ENCODE measurements around the gene BTRC. TPM values are rescaled to one million over a fixed set of nuclear protein-coding genes. Genes with fewer than 3 reads are reported as not detected.
"Not testable (repeated sequence)": the region's sequence is repeated elsewhere in the genome, so short reads cannot be mapped to it uniquely, and the experiment has no call there.

The BTRC gene
- total RNA-seq, 2 donors from 2014 or later = 16.0 to 25.4 TPM

DNA sequence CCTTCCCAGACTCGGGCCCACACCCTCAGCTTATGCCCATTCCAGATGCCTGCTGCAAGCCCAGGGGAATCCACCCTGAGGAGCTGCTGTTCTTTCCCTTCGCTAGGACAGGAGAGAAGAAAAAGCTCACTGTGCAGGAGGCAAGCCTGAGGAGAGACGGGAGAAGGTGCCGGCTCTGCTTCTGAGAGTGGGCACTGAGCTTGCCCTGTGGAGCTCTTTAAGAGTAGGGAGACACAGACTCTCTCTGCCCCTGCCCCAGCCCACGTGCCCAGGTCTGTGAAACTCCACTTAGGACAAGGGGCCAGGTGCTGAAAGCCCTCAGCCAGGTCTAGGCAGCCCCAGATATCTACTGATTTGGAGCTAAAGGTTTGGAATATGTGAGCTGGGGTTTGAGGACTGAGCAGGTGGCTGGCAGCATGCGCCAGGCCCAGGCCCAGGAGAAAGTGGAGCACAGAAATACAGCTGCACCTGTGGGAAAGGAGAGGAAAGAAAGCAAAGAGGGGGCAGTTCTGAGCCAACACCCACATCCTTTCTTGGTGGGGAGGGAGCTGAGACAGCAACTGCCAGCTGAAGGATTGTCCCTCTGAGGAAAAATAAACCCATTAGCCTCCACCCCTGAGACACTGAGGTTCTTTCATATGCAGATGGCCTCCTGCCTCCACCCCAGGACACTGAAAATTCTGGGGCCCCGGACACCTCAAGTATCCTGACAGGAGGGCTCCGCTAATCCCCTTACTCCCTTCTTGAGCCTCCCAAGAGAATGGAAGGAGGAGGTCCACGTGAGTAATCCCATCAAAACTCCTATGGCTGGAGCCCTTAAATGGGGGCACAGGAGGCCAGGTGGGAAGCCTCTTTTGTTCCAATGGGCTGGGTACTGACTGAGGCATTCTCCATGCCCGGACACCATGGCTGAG is 226.8 kb downstream of the BTRC start:
- 85% methylated on average over 10 of the region's 10 CpGs for WGBS
- Histone ChIP-seq H3K9me3 (no peaks in the 10 kb centered on the region), H3K27me3 (replicated peaks; ENCODE audit: insufficient read depth) (no peaks in the 10 kb centered on the region), H3K4me3 (no peak overlapping the region), H3K36me3 (peaks cover 0 to 10% of the 10 kb centered on the region in 2 donors), H3K4me1 (replicated peaks) (no peaks in the 10 kb centered on the region), H3K27ac (no peak overlapping the region)
- TF ChIP-seq, protein P1, sequence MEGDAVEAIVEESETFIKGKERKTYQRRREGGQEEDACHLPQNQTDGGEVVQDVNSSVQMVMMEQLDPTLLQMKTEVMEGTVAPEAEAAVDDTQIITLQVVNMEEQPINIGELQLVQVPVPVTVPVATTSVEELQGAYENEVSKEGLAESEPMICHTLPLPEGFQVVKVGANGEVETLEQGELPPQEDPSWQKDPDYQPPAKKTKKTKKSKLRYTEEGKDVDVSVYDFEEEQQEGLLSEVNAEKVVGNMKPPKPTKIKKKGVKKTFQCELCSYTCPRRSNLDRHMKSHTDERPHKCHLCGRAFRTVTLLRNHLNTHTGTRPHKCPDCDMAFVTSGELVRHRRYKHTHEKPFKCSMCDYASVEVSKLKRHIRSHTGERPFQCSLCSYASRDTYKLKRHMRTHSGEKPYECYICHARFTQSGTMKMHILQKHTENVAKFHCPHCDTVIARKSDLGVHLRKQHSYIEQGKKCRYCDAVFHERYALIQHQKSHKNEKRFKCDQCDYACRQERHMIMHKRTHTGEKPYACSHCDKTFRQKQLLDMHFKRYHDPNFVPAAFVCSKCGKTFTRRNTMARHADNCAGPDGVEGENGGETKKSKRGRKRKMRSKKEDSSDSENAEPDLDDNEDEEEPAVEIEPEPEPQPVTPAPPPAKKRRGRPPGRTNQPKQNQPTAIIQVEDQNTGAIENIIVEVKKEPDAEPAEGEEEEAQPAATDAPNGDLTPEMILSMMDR (IDR thresholded peaks at IDR 0.05) = no peak
- TF ChIP-seq POLR2A (IDR thresholded peaks at IDR 0.05) (no peak), POLR2AphosphoS5 (IDR thresholded peaks at IDR 0.05) (no peak)
- DNase-seq (ENCODE audit: low spot score) = no peak
- intact Hi-C loops (cut with DNase I) = no loop called here

DNA sequence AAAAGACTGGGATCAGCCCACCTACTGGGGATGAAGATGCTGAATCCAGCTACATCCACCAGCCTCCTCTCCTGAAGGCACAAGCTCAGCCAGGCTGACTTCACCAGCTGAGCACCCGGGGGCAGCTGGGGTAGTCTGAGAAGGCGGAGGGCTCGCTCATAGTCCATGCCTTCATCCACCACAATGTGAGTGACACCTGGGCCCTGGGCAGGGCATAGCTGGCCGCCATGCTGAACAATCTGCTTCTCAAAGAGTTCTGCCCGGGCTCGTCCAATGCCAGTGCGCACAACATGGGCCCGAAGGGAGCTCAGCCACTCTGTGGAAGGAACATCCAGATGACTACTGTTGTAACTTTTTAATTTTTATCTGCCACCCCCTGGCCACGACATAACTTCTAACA is 231.9 kb downstream of the BTRC start:
- no peak overlapping the region for H3K4me3 ChIP-seq
- no peak overlapping the region for H3K27ac ChIP-seq
- intact Hi-C loops (cut with DNase I) = no loop called here
- 93% methylated on average over 9 of the region's 9 CpGs for whole genome bisulfite sequencing
- H3K27me3 ChIP-seq (replicated peaks; ENCODE audit: insufficient read depth) = no peaks in the 10 kb centered on the region
- TF ChIP-seq POLR2A (IDR thresholded peaks at IDR 0.05) (no peak), POLR2AphosphoS5 (IDR thresholded peaks at IDR 0.05) (no peak)
- TF ChIP-seq, protein P1 (IDR thresholded peaks at IDR 0.05) = no peak
- DNase-seq (ENCODE audit: low spot score) = no peak
- H3K9me3 ChIP-seq = no peaks in the 10 kb centered on the region
- peaks cover 8% of the 10 kb centered on the region for H3K4me1 ChIP-seq (replicated peaks)
- no peaks in the 10 kb centered on the region for H3K36me3 ChIP-seq

GRCh38 chr10:101587725-101588653 is 234.0 kb downstream of the BTRC start, which contains the start of the genes DPCD and POLL:
DPCD (plus strand) TSS chr10:101588321; CDS start chr10:101588337, 16 bp downstream.
POLL (minus strand) TSS chr10:101588257; CDS start chr10:101587360, 897 bp downstream.
- H3K36me3 ChIP-seq = no peaks in the 10 kb centered on the region
- peaks cover 8% of the 10 kb centered on the region for H3K4me1 ChIP-seq (replicated peaks)
- H3K27ac ChIP-seq = peak within 1 kb of the TSS; percentile 32 to 33
- DNase-seq (ENCODE audit: low spot score) = peak; percentile 94
- TF ChIP-seq POLR2AphosphoS5 (IDR thresholded peaks at IDR 0.05) (peak; percentile 90), POLR2A (IDR thresholded peaks at IDR 0.05) (no peak)
- intact Hi-C loops (cut with DNase I) = no loop called here
- H3K9me3 ChIP-seq = no peaks in the 10 kb centered on the region
- H3K27me3 ChIP-seq (replicated peaks; ENCODE audit: insufficient read depth) = no peaks in the 10 kb centered on the region
- under 1% methylated on average over 48 of the region's 50 CpGs for WGBS
- peak within 1 kb of the TSS; percentile 75 to 84 for H3K4me3 ChIP-seq

- Histone ChIP-seq H3K9me3 (no peaks in the 10 kb centered on the region), H3K36me3 (no peaks in the 10 kb centered on the region), H3K4me1 (replicated peaks) (peaks cover 8% of the 10 kb centered on the region), H3K27ac (no peak overlapping the region), H3K27me3 (replicated peaks; ENCODE audit: insufficient read depth) (no peaks in the 10 kb centered on the region), H3K4me3 (peak overlapping the region; percentile 75 to 84)
- TF ChIP-seq, protein P1 (IDR thresholded peaks at IDR 0.05) = no peak
- TF ChIP-seq POLR2AphosphoS5 (IDR thresholded peaks at IDR 0.05) = no peak
- no peak for TF ChIP-seq POLR2A (IDR thresholded peaks at IDR 0.05)
- no peak for DNase-seq (ENCODE audit: low spot score)
- intact Hi-C loops (cut with DNase I) = no loop called here
- 60% methylated on average over 5 of the region's 5 CpGs for WGBS
These were observed 234.9 kb downstream of the BTRC start for GRCh38 chr10:101588879-101589278.

DNA sequence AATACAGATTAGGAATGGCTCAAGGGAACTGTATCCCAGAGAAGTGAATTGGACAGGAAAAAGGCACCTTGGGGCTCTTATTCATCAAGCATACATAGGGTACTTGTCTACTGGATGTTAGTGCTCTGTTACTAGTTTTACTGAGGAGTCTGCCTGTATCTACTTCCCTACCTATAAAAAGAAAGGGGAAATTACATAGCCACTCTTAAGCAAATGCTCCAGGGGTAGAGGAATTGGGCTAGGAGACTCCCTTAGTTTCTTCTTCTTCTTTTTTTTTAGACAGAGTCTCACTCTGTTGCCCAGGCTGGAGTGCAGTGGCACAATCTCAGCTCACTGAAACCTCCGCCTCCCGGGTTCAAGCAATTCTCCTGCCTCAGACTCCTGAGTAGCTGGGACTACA is 239.4 kb downstream of the BTRC start:
- DNase-seq (ENCODE audit: low spot score); H3K4me1 ChIP-seq (replicated peaks); H3K27me3 ChIP-seq (replicated peaks; ENCODE audit: insufficient read depth); H3K36me3 ChIP-seq; H3K9me3 ChIP-seq; H3K27ac ChIP-seq; H3K4me3 ChIP-seq; intact Hi-C loops (cut with DNase I): not testable (repeated sequence)
- 94% methylated on average over 2 of the region's 2 CpGs for WGBS

Data from prostate gland (tissue), 2 donors.